ENCODE data around the gene MRTFA.
"Not testable (repeated sequence)": the region's sequence is repeated elsewhere in the genome, so short reads cannot be mapped to it uniquely, and the experiment has no call there.

MRTFA gene

DNA sequence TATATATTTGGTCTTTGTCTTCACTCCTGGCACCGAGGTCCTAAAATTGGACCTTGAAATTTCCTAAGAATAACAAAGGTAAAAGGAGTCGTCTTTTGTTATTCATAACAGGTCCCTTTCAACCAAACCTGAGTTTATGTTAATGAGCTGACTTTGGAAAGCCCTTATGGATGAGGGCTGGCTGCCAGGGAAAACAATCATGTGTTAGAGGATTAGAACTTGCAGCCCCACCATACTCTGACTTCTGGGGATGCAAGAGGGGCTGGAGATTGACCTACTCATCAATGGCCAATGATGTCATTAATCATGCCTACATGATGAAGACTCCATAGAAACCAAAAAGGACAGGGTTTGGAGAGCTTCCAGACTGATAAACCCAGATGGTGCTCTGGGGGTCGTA, 118.9 kb downstream of the MRTFA start:
- DNase-seq: no peak

DNA sequence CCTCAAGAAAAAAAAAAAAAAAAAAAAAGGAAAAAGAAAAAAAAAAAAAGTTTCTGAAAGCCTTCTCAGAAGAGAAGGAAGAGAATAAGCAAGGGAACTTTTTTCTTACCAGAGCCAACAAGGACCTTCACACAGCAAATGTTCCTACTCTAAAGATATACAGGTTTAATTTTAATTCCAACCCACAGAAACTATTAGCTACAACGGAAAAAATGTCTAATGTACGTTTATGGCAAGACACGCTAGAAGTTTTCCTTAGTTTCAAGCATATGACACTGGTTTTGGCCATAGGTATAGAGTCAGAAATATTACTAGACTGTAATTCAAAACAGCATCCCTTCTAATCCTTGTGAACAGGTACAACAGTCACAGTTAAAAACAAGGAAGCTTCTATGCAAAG, 120.1 kb downstream of the MRTFA start:
- DNase-seq: no peak

DNA sequence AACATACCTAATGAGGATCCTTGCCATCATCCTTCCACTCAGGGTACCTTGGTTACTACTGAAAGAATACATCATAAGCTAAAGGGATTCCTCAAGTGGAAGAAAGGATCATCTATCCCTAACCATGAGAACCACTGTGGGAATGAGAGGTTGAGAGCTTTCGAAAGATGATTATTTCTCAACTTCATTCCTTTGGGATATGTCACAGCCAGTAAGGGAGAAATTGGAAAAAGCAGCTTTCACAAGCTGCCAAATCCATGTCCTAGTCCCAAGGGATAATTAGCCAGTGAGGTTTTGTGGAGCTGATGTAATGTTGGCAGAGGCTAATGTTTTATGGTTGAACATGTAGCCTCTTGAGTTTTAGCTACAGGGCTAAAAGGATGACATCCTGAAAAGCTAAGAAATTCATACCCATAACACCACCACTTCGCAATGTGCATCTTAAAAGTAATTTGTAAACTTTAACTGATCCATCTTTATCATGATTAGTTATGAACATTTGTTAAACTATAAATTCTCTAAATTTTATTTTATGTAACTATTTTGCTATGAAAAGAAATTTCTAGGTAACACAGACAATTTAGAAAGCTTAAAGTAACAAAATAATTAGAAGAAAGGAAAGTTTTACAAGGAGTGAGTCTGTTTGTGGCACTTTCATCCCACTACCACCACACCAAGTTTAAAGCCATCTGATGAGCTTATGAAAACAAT, 123.9 kb downstream of the MRTFA start:
- DNase-seq: no peak

DNA sequence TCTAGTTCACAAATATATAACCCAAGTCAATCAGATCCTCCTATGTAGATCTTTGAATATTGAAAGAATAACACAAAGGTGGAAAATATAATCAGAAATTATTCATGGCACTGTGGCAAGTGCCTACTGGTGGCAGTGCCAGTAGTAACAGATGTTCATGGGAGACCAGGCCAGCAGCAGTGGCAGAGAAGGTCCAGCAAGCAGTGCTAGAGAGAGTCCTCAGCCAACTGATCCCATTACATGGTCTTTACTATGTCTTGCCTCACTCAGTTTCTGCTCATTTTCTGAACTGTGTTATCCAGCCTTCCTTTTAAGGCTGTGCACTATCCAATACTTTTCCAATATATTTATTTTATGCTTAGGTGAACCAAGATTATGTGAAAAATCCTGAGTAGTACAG, 124.9 kb downstream of the MRTFA start:
- DNase-seq: no peak

DNA sequence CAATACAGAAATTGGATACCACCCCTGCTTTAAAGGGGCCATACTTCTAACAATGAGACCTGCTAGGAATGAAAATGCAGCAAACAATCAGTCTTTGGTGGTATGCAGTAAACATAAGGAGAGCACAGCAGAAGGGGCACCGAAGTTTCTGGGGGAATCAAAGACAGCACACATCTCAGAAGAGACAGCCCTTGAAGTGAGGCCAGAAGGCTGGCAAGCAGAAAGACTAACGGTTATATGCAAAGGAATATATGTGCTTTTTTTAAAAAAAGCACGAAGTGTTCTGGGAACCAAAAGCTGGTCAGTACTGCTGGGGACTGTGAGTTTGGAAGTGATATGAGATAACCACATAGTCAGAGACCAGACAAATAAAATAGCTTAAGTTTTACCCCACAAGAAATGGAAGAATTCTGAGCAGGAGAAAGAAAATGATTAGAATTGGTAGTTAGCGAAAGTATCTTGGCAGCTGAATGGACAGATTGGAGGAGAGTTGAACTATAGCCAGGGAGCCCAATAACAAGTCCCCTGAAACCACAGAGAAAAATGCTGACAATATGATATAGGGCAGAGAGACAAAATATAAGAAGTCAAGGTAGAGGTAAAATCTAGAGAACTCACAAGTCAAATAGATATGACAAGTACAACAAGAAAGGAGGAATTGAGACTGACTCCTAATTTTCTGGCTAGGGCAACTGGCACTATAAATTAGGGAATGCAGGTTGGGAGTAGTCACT, 125.7 kb downstream of the MRTFA start:
- no peak for DNase-seq

DNA sequence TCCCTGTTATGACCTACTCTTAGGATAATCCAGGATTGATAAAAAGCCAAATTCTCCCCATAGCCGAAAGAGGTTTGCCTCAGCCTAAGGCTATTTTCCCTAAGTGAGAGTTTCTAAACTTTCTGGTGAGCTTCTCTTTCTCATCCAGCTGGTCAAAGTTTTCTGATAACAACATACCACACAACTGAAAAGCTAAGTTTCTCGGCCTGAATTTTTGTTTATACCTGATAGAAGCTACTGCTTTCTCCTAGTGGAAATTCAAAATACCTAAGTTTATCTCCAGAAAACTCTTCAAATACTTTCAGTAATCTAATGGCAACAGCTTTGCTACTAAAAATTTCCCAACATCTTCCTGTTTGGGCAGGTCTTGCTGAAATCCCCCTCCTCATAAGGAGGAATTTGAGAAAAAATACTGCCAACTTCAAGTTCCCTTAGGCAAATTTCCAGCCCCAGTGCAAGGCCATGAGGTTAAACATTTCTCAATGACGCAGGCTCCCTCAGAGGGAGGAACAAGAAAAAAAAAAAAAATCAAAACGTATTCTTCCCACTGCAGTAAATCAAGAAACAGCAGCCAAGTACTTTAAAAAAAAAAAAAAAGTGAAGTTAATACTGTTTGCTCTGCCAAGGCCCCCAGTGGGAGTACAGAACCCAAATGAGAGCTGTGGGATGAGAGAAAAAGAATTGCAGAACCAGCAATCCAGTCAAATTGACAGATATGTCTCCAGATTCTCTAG, 127.0 kb downstream of the MRTFA start:
- no peak for DNase-seq

DNA sequence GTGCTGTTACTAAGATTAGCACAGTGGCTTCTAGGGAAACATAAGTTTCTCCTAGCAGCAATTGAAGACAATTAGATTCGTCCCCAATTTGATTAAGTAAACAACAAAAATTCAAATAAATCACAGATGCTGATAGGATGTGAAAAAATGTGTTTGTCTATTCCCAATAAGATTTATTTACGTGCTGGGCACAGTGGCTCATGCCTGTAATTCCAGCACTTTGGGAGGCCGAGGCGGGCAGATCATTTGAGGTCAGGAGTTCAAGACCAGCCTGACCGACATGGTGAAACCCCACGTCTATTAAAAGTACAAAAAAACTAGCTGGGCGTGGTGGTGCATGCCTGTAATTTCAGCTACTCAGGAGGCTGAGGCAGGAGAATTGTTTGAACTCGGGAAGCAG, 128.5 kb downstream of the MRTFA start:
- DNase-seq: not testable (repeated sequence)

DNA sequence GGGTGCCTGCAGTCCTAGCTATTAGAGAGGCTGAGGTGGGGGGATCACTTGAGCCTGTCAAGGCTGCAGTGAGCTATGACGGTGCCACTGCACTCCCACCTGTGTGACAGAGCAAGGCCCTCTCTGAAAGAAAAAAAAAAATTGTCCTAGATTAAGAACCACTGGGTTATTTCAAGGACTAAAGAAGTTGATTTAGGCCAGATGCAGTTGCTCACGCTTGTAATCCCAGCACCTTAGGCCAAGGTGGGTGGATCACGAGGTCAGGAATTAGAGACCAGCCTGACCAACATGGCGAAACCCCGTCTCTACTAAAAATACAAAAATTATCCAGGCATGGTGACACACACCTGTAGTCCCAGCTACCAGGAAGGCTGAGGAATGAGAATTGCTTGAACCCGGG, 129.0 kb downstream of the MRTFA start:
- DNase-seq: no peak

DNA sequence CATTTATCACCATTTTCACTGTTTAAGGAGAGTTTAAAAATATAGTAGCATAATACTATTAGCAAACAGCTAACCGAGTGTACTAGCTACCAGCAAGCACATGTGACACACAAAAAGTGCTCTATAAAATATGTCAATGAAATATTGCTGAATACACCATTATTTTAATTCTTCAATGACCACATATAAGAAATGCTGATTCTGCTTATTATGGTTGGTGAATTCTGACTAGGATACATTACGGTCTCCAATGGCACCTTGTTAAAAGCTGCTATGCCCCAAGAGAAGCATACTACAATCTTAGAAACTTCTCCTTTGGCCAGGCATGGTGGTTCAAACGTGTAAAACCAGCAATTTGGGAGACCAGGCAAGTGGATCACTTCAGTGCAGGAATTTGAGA, 129.8 kb downstream of the MRTFA start:
- DNase-seq: no peak

DNA sequence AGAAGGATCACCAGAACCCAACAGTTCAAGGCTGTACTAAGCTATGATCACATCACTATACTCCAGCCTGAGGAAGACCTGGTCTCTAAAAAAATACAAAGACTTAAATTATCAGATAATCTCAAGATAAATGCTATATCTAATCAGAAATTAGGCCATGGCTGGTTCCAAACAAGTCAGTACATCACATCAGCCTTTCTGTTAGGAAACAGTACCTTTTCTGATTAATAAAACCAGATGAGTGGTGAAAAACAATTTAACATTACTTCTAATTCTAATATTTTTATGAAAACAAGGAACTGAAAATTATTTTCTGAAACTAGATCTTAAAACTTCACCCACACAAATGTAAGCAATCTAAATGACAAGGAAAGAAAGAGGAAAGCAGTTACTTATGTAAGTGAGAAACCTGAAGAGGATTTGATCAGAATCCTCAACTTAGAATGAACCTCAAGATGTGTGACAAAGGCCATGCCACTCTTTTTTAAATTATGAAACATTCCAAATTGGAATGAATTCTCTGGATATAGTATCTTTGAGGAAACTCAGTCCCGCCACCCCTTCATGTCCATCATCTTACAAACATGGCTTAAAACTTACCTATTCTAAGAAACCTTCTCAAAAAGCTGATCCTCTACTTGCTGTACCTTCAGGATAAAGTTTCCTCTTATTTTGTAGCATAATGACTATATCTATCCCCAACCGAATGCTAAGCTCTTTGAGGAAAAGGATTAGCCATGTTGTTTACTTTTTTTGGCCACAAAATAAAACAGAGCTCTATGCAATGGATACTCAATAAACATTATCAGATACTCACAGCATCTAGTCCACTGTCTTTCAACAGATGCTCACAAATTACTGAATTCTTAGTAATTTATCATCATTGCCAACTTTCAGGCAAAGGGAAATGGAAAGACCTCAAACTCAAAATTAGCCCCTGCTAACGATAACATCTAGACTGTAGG, 132.0 kb downstream of the MRTFA start:
- DNase-seq: no peak

DNA sequence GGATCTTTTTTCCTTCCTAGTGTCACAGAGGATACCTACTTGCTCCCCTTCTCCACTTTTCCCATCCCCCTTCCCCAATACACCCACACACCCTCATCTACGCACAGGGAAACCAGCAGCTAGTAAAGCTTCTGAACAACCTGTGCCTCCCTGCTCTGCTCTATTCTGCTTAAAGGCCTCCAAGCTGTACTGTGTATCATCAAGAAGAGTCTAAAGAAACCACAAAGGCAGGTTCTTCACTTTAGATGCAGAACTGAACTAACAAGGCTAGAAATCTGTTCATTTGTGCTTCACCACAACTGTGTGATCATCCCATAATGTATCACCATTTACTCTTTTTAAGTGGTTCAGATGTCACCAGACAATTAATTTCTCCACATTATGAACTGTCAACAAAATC, 133.6 kb downstream of the MRTFA start:
- DNase-seq: no peak

DNA sequence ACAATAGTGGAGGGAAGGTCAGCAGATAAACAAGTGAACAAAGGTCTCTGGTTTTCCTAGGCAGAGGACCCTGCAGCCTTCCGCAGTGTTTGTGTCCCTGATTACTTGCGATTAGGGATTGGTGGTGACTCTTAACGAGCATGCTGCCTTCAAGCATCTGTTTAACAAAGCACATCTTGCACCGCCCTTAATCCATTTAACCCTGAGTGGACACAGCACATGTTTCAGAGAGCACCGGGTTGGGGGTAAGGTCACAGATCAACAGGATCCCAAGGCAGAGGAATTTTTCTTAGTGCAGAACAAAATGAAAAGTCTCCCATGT, 136.1 kb downstream of the MRTFA start:
- not testable (repeated sequence) for DNase-seq

DNA sequence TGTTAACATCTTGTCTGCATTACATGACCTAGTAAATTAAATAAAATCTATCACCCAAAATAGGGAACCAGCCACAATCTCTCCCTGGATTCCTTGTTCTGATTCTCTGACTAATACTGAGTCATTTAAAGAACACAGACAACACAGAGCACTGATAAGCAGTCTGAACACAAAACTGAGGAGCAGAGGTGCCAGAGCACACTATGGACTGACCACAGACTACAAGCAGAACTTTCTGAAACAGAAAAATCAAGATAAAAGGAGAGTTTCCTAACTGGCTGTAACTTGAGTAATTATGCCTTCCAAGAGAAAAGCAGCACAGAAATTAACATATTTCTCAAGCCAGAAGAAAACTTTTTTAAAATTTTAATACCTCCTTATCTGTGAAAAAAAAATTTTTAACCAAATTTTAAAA, 137.3 kb downstream of the MRTFA start:
- DNase-seq: no peak

DNA sequence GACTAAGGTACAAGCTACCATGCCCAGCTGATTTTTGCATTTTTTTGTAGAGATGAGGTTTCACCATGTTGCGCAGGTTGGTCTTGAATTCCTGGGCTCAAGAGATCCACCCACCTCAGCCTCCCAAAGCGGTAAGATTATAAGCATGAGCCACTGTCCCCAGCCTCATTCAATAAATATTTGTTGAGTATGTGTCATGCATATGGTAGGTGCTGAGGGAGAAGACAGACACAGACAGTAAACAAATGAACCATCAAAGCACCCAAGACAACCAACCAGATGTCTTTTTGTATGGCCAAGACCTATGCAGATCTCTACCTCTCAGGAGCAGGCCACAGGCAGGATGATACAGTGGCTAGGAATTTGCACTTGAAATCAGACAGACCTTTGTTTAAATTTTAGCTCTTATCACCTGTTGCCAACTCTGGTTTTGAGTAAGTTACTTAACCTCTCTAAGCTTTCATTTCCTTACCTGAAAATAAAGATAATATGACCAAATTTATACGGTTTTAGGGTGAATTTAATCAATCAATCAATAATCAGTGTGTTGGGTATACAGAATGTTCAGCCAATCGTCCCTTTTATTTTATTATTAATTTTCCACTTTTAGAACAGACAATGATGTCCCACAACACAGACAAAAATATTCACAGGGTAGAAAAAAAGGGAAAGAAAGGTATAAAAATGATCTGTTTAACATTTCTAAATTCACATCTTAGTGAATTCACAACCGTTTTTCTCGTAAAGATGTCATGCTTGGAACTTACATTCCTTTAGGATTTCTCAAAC, 137.9 kb downstream of the MRTFA start:
- no peak for DNase-seq

DNA sequence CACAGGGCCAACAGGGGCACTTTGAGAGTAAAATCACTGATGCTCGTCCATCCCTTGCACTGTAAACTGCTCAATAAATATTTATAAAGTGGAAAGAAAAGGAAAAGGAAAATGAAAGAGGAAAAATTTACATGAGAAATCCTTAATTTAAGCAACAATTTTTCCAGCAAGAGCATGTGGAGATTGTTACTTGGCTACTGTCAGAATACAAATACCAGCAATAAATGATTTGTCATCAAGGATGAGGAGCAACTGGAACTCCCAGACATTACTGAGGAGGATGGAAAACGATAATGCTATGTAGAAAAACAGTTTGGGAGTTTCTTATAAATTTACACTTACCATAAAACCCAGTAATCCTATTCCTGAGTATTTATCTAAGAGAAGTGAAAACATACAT, 143.1 kb downstream of the MRTFA start:
- no peak for DNase-seq

DNA sequence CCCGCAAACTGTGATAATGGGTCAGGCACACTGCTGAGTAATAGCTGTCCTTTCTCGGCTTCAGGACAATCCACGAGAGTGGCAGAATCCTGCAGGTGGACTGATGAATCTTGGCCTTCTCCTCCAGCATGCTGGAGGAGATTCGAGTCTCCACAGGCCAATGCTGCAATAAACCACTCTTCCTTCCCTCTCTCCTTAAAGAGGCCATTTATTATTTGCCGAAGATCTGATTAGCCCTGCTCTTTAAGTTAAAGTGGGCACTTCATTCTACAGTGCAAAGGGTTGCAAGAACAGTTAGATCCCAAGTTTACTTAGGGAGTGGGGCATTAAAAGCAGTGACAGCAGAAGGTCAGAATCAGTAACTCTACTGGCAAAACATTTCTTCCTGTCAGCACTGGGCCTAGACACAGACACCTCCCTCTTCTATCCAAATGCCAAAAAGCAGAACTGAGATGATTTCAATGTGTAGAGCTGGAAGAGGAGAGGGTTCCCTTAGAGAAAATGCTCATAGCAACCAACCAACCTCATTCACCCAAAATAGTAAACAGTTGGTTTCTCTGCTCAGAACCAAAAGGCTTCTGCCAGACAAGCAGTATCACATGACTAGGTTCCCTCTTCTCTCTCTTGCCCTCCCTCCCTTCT, 144.4 kb downstream of the MRTFA start:
- no peak for DNase-seq

DNA sequence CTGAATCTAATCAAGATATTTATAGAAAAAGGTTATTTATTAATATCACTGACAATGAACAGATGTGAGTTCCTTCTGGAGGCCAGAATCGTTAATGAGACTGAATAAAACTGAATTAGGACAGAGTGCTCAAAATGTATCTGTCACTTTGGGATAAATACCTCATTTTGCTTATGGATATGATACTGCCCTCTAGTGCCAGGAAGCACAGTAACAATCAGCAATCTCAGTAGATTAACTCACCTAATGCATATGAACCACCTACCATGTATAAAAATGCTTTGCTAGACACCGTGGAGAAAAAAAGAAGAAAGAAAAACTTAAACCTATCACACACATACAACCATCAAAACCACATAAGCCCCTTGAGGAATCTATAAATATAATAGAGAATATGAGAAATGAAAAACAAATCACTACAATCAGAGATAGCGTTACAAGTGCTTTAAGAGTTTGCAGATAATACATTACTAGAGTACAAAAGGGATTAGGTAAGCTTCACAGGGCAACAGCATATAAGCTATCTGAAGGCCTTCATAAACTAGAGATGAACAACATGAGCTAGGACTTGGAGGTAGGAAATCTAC, 148.8 kb downstream of the MRTFA start:
- DNase-seq: no peak

DNA sequence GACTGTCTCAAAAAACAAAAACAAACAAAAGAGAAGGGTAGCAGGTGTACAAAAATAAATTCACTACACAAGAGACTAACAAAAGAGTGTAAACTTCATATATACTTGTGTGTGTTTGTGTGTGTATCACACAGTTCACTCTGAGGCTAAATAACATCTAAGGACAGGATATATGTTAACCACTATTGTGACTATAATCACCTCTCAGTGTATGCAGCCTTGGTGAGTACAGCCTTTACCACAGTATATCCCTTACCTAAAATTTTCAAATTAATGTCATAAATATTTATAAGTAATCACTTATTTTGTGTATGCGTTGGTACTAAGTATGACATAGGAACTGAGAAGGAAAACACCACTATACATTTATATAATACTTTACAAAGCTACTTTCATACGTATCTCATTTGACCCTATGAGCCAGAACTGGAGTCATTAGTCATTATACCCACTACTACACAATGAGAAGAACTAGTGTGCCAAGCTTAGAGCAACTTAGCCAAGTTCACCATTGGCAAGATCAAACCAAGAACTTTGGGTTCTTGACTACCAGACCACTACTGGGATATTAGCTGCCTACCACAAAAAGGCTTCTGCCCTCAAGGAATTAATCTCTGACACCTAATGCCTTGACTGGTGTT, 149.4 kb downstream of the MRTFA start:
- no peak for DNase-seq

DNA sequence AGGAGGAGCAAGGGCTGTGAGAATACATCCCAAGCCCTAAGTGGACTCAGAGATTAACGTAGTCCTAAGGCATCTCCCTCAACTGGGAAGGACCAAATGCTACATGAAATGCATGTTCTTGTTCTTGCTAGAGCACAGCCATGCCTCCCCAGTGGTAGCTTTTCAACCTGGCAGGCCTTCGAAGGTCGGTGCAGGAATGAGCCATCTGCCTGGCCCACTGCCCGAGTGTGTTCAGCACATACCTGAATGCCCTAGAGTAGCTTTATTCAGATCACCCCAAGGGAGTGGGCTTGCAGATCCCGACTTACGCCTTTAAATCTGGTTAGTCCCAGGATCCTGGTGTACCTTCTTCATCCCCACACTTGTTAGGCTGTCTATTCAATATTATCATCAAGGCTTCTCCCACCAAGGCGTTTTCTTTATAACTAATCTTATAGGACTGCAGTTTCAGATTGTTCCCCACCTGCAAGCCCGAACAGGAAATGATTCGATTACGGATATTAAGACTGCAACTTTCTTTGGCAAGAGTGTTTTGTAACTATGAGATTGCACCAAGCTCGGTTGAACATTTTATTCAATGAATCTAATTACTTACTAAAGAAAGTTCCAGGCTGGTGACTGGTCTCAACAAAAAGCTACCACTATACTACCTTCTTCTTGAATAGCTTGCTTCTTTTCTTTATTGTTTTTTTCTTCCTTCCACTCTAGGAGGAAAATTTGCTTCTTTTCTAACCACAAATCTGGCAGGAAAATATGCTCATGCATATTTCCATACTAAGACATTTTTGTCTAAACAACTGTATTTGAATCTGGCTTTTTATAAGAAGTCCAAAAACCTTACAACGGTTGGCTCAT, 150.5 kb downstream of the MRTFA start:
- no peak for DNase-seq
